Mucosa of stomach (tissue), 1 donor: Measurements from ENCODE around the gene RPS28.
"Not testable (repeated sequence)": the region's sequence is repeated elsewhere in the genome, so short reads cannot be mapped to it uniquely, and the experiment has no call there.

ENCODE experiments used
- H3K27me3 ChIP-seq: one replicate; pipeline ENCODE4 v1.7.0; 2013; ENCODE audit warnings: mild to moderate bottlenecking, low read length; ENCODE audit not compliant: control insufficient read depth, insufficient read depth
- H3K36me3 ChIP-seq: one replicate; pipeline ENCODE4 v1.7.0; 2013; ENCODE audit warnings: low read length; ENCODE audit not compliant: control insufficient read depth, insufficient read depth
- H3K4me1 ChIP-seq: one replicate; pipeline ENCODE4 v1.7.0; 2013; ENCODE audit warnings: mild to moderate bottlenecking, low read length; ENCODE audit not compliant: control insufficient read depth, insufficient read depth
- H3K4me3 ChIP-seq: one replicate; pipeline ENCODE4 v1.7.0; 2013; ENCODE audit warnings: low read length
- H3K9ac ChIP-seq: one replicate; pipeline ENCODE4 v1.7.0; 2013; ENCODE audit warnings: mild to moderate bottlenecking, low read length, moderate library complexity
- H3K9me3 ChIP-seq: one replicate; pipeline ENCODE4 v1.7.0; 2013; ENCODE audit warnings: mild to moderate bottlenecking, low read length, moderate library complexity; ENCODE audit not compliant: control insufficient read depth
- donor health status: Pancreatic carcinoma.

RPS28 gene

GRCh38 chr19:8310342-8311055 lies 10.8 kb upstream of the RPS28 start:
- H3K27me3 ChIP-seq = no peaks in the 10 kb centered on the region
- no peak overlapping the region for H3K4me3 ChIP-seq
- H3K4me1 ChIP-seq = peaks cover 36% of the 10 kb centered on the region
- no peaks in the 10 kb centered on the region for H3K9me3 ChIP-seq
- H3K9ac ChIP-seq = no peak overlapping the region
- H3K36me3 ChIP-seq = no peaks in the 10 kb centered on the region

- no peaks in the 10 kb centered on the region for H3K27me3 ChIP-seq
- H3K9me3 ChIP-seq = no peaks in the 10 kb centered on the region
- no peaks in the 10 kb centered on the region for H3K36me3 ChIP-seq
- H3K9ac ChIP-seq = peak overlapping the region; percentile 28
- H3K4me3 ChIP-seq = no peak overlapping the region
- peaks cover 31% of the 10 kb centered on the region for H3K4me1 ChIP-seq
Observed at GRCh38 chr19:8311461-8312260, 9.6 kb upstream of the RPS28 start.

GRCh38 chr19:8314981-8315640 lies 6.2 kb upstream of the RPS28 start:
- not testable (repeated sequence) for H3K9ac ChIP-seq, H3K27me3 ChIP-seq, H3K4me3 ChIP-seq, H3K9me3 ChIP-seq, H3K36me3 ChIP-seq
- H3K4me1 ChIP-seq = peaks cover 16% of the 10 kb centered on the region

GRCh38 chr19:8316351-8317125 lies 4.8 kb upstream of the RPS28 start:
- H3K36me3 ChIP-seq = no peaks in the 10 kb centered on the region
- H3K4me1 ChIP-seq = peaks cover 17% of the 10 kb centered on the region
- H3K9ac ChIP-seq = no peak overlapping the region
- no peak overlapping the region for H3K4me3 ChIP-seq
- no peaks in the 10 kb centered on the region for H3K27me3 ChIP-seq
- H3K9me3 ChIP-seq = no peaks in the 10 kb centered on the region

GRCh38 chr19:8318835-8319234 lies 2.5 kb upstream of the RPS28 start:
- not testable (repeated sequence) for H3K9me3 ChIP-seq, H3K36me3 ChIP-seq, H3K9ac ChIP-seq, H3K4me3 ChIP-seq, H3K27me3 ChIP-seq
- peaks cover 24% of the 10 kb centered on the region for H3K4me1 ChIP-seq

- Histone ChIP-seq H3K4me1 (peaks cover 24% of the 10 kb centered on the region), H3K36me3 (no peaks in the 10 kb centered on the region), H3K9me3 (no peaks in the 10 kb centered on the region), H3K9ac (peak overlapping the region; percentile 98), H3K4me3 (peak overlapping the region; percentile 99), H3K27me3 (no peaks in the 10 kb centered on the region)
Observed at GRCh38 chr19:8319807-8320520, 1.3 kb upstream of the RPS28 start.

- Histone ChIP-seq H3K9ac (peak overlapping the region; percentile 98), H3K9me3 (no peaks in the 10 kb centered on the region), H3K4me3 (peak overlapping the region; percentile 99), H3K4me1 (peaks cover 24% of the 10 kb centered on the region), H3K36me3 (no peaks in the 10 kb centered on the region), H3K27me3 (no peaks in the 10 kb centered on the region)
Observed at GRCh38 chr19:8320564-8321066, 681 bp upstream of the RPS28 start.

- Histone ChIP-seq H3K27me3 (peaks cover 3% of the 10 kb centered on the region), H3K4me1 (peaks cover 24% of the 10 kb centered on the region), H3K4me3 (peak overlapping the region; percentile 92), H3K9ac (peak overlapping the region; percentile 98), H3K36me3 (no peaks in the 10 kb centered on the region), H3K9me3 (no peaks in the 10 kb centered on the region)
Observed at GRCh38 chr19:8321986-8322637, 816 bp downstream of the RPS28 start.

- Histone ChIP-seq H3K9ac (peak overlapping the region; percentile 98), H3K27me3 (peaks cover 4% of the 10 kb centered on the region), H3K36me3 (no peaks in the 10 kb centered on the region), H3K4me3 (peak overlapping the region; percentile 92), H3K4me1 (peaks cover 24% of the 10 kb centered on the region), H3K9me3 (no peaks in the 10 kb centered on the region)
Observed at GRCh38 chr19:8322638-8322997, 1.3 kb downstream of the RPS28 start.

GRCh38 chr19:8323781-8324185 lies 2.5 kb downstream of the RPS28 start:
- no peak overlapping the region for H3K4me3 ChIP-seq
- no peak overlapping the region for H3K9ac ChIP-seq
- no peaks in the 10 kb centered on the region for H3K9me3 ChIP-seq
- no peaks in the 10 kb centered on the region for H3K36me3 ChIP-seq
- peaks cover 4% of the 10 kb centered on the region for H3K27me3 ChIP-seq
- peaks cover 24% of the 10 kb centered on the region for H3K4me1 ChIP-seq
